NCI-H2171 (cell line): Measurements from ENCODE around the gene SAMD1.
A peak's percentile ranks its signal among the peaks of the same experiment; 100 is the strongest.

Experiments
- DNase-seq: peaks from one replicate; lab custom pipeline; 2025; lab: John Stamatoyannopoulos, UW

Gene SAMD1

DNA sequence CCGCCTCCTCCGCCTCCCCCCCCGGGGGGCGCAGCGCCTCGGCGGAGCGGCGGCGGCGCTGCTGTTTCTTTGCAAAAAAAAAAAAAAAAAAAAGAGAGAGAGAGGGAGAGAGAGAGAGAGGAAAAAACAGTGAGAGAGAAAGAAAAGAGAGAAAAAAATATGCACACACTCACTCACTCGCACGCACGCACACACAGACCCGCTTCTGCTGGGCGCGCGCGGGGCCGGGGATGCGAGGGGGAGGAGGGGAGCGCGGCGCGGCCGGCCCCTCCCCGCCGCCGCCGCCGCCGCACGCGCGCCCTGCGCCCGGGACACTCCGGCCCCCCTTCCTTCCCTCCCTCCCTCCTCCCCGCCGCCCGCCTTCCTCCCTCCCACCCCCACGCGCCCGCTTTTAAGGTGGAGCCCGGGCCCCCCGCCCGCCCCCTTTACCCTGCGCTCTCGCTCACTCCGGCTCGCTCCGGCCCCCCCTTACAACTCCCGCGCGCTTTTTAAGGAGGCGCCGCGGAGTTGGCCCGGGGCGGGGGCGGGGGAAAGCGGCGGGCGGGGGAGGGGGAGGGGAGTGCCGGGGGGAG lies at the start of gene SAMD1:
Gene SAMD1 (minus strand): TSS at position 243 of the 572 bp plus-strand sequence.
- DNase-seq, result peak; percentile 97

- DNase-seq, result no peak
Measured at GRCh38 chr19:14139944-14140343, 49.4 kb upstream of the SAMD1 start.

GRCh38 chr19:14138576-14139265 lies 48.2 kb upstream of the SAMD1 start:
- no peak for DNase-seq

DNA sequence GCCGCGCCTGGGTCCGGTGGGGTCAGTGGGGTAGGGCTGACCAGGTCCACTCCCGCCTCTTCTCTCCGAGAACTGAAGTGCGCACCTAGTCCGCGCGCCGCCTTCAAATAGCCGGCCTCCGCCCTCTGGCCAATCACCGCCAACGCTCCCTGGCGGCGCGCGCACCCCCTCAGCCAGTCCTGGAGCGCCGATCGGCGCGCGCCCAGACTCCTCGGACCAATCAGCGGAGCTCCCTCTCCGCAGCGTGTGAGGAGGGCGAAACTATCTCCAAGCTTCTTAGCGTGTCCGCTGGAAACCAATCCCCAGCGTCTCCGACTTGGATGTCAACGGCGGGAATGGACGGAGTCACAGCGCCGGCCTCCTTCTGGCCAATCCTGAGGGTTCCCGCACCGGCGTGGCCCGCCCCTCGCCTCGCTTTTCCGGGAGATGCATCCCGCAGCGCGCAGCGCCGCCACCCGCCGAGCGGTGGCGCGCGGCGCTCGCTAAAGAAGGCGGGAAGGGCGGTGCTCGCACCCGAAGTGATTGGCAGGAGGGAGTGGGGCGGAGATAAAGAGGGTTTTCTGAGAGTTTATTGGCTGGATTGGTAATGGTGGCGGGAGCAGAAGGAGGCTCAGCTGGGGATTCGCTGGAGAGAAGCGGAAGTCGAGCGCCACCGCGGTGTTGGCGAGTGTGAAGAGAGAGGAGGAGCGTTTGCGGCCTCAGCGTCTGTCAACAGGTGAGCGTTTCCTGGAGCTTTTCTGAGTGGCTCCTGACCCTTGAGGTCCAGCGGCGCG lies 46.1 kb upstream of the SAMD1 start, which contains the start of gene ASF1B:
Gene ASF1B (minus strand): TSS at position 81 of the 773 bp plus-strand sequence. CDS start 133 bp downstream, outside the sequence.
- peak; percentile 100 for DNase-seq

DNA sequence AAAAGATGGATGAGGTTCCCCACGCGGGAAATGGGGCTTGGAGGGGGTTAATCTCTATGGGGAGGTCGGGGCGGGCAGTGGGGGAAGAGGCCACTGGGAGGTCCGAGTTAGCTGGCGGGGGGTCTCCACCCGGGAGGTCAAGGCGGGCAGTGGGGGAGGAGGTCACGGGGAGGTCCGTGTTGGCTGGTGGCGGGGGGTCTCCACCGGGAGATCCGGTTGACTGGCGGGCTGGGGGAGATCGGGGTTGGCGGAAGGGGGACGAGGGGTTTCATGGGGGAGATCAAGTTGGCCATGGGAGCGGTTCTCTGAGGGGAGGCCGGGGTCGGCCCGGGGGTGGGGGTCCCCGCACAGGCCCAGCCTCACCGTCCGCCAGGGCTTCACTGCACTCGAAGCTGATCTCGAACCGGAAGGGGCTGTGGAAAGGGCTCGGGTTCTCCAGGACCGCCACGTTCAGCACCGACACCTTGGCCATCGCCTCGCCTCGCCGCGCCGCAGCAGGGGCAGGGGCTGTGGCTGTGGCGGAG lies 45.5 kb upstream of the SAMD1 start:
- no peak for DNase-seq

GRCh38 chr19:14135355-14135754 lies 44.8 kb upstream of the SAMD1 start:
- DNase-seq, result no peak

- DNase-seq, result no peak
Measured at GRCh38 chr19:14127929-14128509, 37.5 kb upstream of the SAMD1 start.

DNA sequence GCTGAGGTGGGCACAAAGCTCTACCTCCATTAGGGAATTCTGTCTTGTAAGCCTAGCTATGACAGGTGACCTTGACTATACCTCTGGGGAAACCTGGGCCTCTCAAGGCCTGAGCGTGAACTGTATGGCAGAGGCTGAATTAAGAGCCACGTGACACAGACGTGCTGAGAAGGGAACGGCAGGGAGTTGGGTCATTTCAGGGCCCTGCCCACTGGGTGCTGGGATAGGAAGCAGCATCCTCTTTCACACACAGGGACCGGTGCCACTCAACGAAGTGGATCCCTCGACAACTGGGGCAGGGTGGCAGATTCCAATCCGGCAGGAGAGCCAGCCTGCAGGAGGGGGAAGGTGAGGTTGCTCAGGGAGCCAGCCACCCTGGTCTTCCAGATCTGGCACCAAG lies 36.6 kb upstream of the SAMD1 start:
- no peak for DNase-seq

DNA sequence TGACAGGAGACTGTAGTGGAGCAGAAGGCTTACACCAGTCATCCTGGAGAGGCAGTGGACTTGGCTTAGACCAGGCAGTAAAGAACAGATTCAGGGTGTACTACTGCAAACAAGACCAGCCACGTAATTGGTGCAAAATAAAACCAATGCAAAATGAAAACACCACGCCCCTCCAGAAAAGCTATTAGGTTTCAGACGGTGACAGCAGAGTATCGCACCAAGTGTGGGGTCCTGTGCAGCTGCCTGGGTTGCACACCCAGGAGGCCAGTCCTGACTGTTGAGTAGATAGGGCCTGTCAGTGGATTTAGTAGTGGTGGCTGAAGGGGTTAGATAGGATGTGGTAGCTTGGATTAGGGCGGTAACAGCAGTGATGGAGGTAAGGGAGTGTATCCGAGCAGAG lies 32.4 kb upstream of the SAMD1 start:
- no peak for DNase-seq

DNA sequence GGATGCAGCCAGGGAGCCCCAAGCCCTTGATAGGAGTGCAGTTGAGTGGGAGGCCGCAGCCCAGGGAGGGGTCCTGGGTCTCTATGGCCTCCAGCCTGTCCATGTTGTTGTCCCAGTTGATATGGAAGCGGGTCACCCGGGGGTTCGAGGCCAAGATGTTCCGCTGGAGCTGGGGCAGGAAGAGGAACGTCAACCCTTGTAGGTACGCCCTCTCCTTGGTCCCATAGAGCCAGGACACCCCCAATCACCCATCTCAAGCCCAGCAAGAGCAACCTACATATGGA lies 29.9 kb upstream of the SAMD1 start:
- DNase-seq, result no peak

DNA sequence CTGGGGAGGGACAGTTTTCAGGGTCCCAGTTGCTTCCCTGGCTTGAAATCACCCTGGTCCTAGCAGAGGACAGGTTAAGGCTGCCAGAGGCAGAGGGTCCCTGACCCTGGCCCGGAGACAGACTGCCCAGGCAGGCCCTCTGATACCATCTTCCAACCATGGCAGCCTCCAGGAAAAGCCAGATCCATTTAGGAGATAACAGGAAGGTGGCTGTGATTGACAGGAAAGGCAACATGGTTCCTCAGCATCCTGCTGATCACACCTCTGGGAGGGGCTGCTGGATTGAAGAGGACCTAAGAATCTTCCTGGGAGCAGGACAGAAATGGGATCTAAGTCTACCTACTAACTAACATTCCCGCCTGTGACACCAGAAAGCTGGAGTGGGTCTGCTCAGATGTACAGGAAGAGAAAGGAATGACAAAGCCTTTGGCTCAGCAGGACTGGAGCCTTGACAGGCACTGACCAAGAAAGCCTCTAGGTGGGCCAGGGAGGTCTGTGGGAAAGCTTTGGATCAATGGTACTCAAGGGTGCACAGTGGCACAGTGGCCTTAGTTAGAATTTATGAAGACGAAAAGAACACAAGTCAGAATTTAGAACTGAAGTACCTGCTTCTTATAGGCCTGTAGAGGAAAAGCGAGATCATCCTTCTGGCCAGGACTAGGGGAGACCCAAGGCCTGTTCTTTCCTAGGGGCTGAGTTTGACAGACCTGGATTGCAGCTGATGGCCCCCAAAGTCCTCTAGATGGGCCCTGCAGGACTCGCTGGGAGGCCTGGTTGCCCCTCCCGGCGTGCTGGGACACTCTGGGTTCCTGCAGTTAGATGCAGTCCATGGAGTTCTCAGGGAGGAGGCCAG lies 29.3 kb upstream of the SAMD1 start:
- no peak for DNase-seq

DNA sequence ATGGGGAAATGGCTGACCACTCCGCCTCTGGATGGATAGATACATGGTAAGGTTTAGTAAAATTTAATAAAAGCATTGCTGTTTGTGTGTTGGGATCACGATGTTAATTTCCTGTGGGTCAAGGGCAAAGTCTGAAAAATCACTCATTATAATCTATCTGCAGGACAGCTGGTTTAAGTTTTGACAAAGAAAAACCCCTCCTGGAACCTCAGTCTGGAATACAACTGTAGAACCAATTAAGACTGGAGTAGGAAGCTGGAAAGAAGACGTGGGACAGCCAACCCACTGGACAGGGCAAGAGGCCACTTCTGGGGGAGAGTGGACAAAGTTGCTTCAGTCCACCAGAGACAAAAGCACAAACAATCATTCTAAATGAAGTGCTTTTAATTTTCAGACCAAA lies 28.6 kb upstream of the SAMD1 start:
- DNase-seq, result no peak

DNA sequence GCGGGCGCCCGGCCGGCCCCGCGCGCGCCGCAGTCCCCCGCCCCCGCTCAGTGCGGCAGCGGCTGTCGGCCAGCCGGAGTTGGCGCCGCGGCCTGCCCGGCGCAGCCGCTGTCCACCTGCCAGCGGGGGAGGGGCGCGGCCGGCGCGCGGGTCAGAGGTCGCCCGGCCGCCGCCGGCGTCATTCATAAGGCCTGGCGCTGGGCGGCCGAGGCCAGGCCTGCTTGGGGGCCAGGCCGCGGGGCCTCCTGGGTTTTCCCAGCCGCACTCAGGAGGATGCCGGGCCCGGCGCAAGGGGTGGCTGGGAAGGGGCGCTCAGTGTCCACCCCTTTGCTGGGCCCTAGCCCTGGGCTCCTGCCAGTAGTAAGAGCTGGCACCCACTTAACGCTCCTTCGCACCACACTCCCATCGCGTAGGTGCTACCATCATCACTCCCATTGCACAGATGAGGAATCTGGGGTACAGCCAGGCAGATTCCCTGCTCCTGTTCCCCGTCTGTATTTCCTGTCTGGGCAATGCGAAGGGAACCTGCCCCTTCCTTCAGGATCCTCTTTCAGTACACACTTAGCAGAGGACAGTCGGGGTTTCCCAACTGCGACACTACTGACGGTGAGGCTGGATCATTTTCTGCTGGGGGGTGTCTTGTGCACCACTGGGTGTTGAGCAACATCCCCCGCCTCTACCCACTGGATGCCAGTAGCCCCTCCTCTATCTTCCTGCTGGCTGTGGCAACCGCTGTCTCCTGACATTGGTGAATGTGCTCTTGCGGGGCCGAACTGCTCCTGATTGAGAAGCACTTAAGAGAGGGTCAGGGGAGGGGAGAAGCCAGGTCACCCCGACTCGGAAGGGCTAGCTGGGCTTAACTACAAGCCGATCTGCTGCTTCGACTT lies 27.9 kb upstream of the SAMD1 start:
- DNase-seq, result no peak

DNA sequence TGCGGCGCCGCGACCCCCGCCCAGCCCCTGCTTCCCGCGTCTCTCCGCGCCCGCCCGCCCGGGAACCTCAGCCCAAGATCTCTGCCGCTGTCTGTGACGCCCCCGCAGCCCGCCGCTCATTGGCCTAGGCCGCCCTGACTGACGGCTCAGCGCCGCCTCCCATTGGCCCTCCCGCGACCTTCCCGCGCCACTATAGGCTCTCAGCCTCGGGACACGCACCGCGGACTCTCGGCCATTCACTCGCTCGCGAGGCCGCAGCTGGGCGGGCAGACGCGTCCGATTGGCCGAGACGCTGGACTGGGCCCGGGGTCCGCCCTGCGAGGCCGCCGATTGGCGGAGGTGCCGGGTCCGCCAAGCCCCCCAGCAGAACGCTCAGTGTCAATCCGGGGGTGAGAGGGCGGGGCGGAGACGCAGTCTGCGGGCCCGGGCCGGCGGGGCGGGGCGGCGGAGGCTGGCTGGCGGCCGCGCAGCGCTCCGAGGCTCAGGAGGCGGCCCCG lies 27.2 kb upstream of the SAMD1 start, which contains the start of gene PRKACA:
Gene PRKACA (minus strand): TSS at position 95 of the 497 bp plus-strand sequence. CDS start 215 bp downstream, outside the sequence.
- DNase-seq, result peak; percentile 97

DNA sequence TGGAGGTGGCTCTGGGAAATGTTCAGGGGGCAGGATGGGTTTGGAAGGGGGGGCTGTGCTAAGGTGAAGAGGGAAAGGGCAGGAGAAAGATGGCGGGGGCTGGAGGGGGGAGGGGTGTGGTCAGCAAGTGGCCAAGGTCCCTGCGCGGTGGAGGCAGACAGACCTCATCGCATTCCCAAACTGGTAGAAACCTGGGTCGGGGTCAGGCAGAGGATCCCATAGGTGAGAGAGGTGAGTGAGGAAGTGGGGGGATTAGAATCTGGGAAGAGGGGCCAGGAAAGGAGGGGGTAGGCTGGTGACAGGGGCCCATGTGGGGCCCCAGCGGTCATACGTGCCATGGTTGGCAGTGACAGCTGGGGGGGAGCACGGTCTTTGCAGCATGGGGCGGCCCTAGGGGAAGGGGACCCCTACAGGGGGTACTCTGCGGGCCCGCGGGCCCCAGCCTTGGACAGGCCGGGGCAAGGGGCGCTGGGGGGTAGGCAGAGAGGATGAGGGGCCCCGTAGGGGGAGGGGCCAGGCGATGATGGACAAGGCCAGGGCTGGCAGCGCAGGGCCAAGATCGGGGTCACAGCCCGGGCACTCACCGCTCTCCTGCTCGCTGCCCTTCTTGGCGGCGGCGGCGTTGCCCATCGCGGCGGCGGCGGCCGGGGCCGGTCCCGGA lies 26.5 kb upstream of the SAMD1 start:
- DNase-seq, result no peak

GRCh38 chr19:14116525-14116917 lies 26.0 kb upstream of the SAMD1 start:
- no peak for DNase-seq

- no peak for DNase-seq
Measured at GRCh38 chr19:14115756-14116155, 25.2 kb upstream of the SAMD1 start.

GRCh38 chr19:14114854-14115253 lies 24.3 kb upstream of the SAMD1 start:
- no peak for DNase-seq

- no peak for DNase-seq
Measured at GRCh38 chr19:14114439-14114838, 23.9 kb upstream of the SAMD1 start.
